Liver (tissue), 9 donors: ENCODE measurements around the gene TIMM8B. TPM values are rescaled to one million over a fixed set of nuclear protein-coding genes. Genes with fewer than 3 reads are reported as not detected.

Experiments
- DNase-seq: peaks from one replicate; pipeline ENCODE4 v3.0.0-alpha.2; 2017; ENCODE audit warnings: low spot score
- H3K27ac ChIP-seq, 2 donors: one replicate each; pipeline ENCODE4 v1.7.0; 2013; ENCODE audit warnings: inconsistent platforms in 2 of 2, low read length in 2 of 2, control low read depth in 1 of 2, low read depth in 1 of 2, mild to moderate bottlenecking in 1 of 2
- H3K27me3 ChIP-seq, 4 donors: one replicate each; pipeline versions ENCODE4 v1.6.1 to v1.7.0; 2013; ENCODE audit warnings: low read length in 3 of 4, inconsistent platforms in 1 of 4, mild to moderate bottlenecking in 1 of 4, moderate library complexity in 1 of 4; ENCODE audit not compliant: control insufficient read depth in 4 of 4, insufficient read depth in 4 of 4
- H3K36me3 ChIP-seq, 4 donors: one replicate each; pipeline versions ENCODE4 v1.6.1 to v1.7.0; 2013; ENCODE audit warnings: low read length in 3 of 4, mild to moderate bottlenecking in 3 of 4, low read depth in 1 of 4, moderate library complexity in 1 of 4; ENCODE audit not compliant: control insufficient read depth in 4 of 4, insufficient read depth in 3 of 4
- H3K4me1 ChIP-seq, 4 donors: one replicate each; pipeline versions ENCODE4 v1.6.1 to v1.7.0; 2013; ENCODE audit warnings: low read length in 3 of 4, mild to moderate bottlenecking in 3 of 4, moderate library complexity in 1 of 4; ENCODE audit not compliant: control insufficient read depth in 4 of 4, insufficient read depth in 4 of 4
- H3K4me3 ChIP-seq, 3 donors: one replicate each; pipeline versions ENCODE4 v1.6.1 to v1.7.0; 2013; ENCODE audit warnings: low read length in 3 of 3, control low read depth in 1 of 3, low read depth in 1 of 3, mild to moderate bottlenecking in 1 of 3
- H3K9ac ChIP-seq, 2 donors: one replicate each; pipeline ENCODE4 v1.7.0; 2013; ENCODE audit warnings: low read length in 2 of 2, mild to moderate bottlenecking in 2 of 2, moderate library complexity in 2 of 2, control low read depth in 1 of 2, low read depth in 1 of 2
- H3K9me3 ChIP-seq, 4 donors: one replicate each; pipeline versions ENCODE4 v1.6.1 to v1.7.0; 2013; ENCODE audit warnings: low read length in 3 of 4; ENCODE audit not compliant: control insufficient read depth in 4 of 4
- CTCF ChIP-seq: fragments of 150-350 bp; IDR thresholded peaks from 2 replicates; pipeline ENCODE4 v1.5.1; 2017; ENCODE audit warnings: improper control_type of control experiment, low read depth, low read length; ENCODE audit not compliant: missing input control
- EGR1 ChIP-seq, 2 donors: IDR thresholded peaks; 2 replicates each; pipeline ENCODE4 v1.6.1; 2016 to 2018; ENCODE audit warnings: antibody characterized with exemption in 2 of 2, low read depth in 2 of 2
- FOXA1 ChIP-seq: IDR thresholded peaks from 2 replicates; pipeline ENCODE4 v1.6.1; 2016; ENCODE audit warnings: antibody characterized with exemption
- FOXA2 ChIP-seq: IDR thresholded peaks from 2 replicates; pipeline ENCODE4 v1.6.1; 2016; ENCODE audit warnings: antibody characterized with exemption
- GABPA ChIP-seq, 2 donors: IDR thresholded peaks in 1 of 2; conservative IDR thresholded peaks in 1 of 2; 2 replicates each; pipeline ENCODE4 v1.6.1; 2016; ENCODE audit warnings: antibody characterized with exemption in 2 of 2, mild to moderate bottlenecking in 1 of 2, moderate library complexity in 1 of 2
- HNF4A ChIP-seq, 2 donors: conservative IDR thresholded peaks; 2 replicates each; pipeline ENCODE4 v1.6.1; 2016; ENCODE audit warnings: antibody characterized with exemption in 2 of 2, mild to moderate bottlenecking in 2 of 2
- HNF4G ChIP-seq: IDR thresholded peaks from 2 replicates; pipeline ENCODE4 v1.6.1; 2016; ENCODE audit warnings: antibody characterized with exemption
- JUND ChIP-seq, 2 donors: IDR thresholded peaks; 2 replicates each; pipeline ENCODE4 v1.6.1; 2016; ENCODE audit warnings: antibody characterized with exemption in 2 of 2
- NR2F2 ChIP-seq: IDR thresholded peaks from 2 replicates; pipeline ENCODE4 v1.6.1; 2016; ENCODE audit warnings: antibody characterized with exemption
- RAD21 ChIP-seq, 2 donors: IDR thresholded peaks; 2 replicates each; pipeline ENCODE4 v1.6.1; 2016; ENCODE audit warnings: antibody characterized with exemption in 2 of 2, mild to moderate bottlenecking in 2 of 2
- REST ChIP-seq: IDR thresholded peaks from 2 replicates; pipeline ENCODE4 v1.6.1; 2016; ENCODE audit warnings: antibody characterized with exemption, mild to moderate bottlenecking
- RXRA ChIP-seq, 2 donors: IDR thresholded peaks; 2 replicates each; pipeline ENCODE4 v1.6.1; 2017 to 2018; ENCODE audit warnings: antibody characterized with exemption in 2 of 2, mild to moderate bottlenecking in 1 of 2
- SP1 ChIP-seq: IDR thresholded peaks from 2 replicates; pipeline ENCODE4 v1.6.1; 2018; ENCODE audit warnings: antibody characterized with exemption, mild to moderate bottlenecking
- TAF1 ChIP-seq: conservative IDR thresholded peaks from 2 replicates; pipeline ENCODE4 v1.6.1; 2016; ENCODE audit warnings: antibody characterized with exemption, mild to moderate bottlenecking
- YY1 ChIP-seq: IDR thresholded peaks from 2 replicates; pipeline ENCODE4 v1.6.1; 2016; ENCODE audit warnings: antibody characterized with exemption, mild to moderate bottlenecking
- WGBS: extraction: QIAGEN DNeasy Blood & Tissue Kit; methylation state at CpG from one replicate; pipeline ENCODE4 v1.1.7; 2013; 5-methylcytosine and 5-hydroxymethylcytosine counted together
- polyA plus RNA-seq, 2 donors: library from polyadenylated mRNA; stranded (reverse) in 1 of 2; unstranded in 1 of 2; fragments of 200-250 nt in 1 of 2; fragments of >200 nt in 1 of 2; fragmentation: Nextera tagmentation in 1 of 2; extraction: Ambion mirVana in 1 of 2; gene quantifications; one replicate each; pipeline versions ENCODE4 v1.2.1 to v1.2.3, GENCODE V29; 2013 to 2015
- total RNA-seq, 2 donors: library from RNA; depleted of rRNA; stranded (reverse); fragments of >200 nt; gene quantifications; one replicate each; pipeline ENCODE4 v1.2.3, GENCODE V29; 2014
- TF ChIP-seq, protein P1 (sequence below): IDR thresholded peaks from 2 replicates; pipeline ENCODE4 v1.6.1; 2016; ENCODE audit warnings: antibody characterized with exemption
- TF ChIP-seq, protein P2 (sequence below): IDR thresholded peaks from 2 replicates; pipeline ENCODE4 v1.6.1; 2016; ENCODE audit warnings: antibody characterized with exemption
- TF ChIP-seq, protein P3 (sequence below): IDR thresholded peaks from 2 replicates; pipeline ENCODE4 v1.6.1; 2016; ENCODE audit warnings: antibody characterized with exemption
- donor health status: healthy.
- donor health status: healthy.
- donor health status: healthy.
- donor health status: healthy.
- donor health status: healthy.

The TIMM8B gene
- total and polyA plus RNA-seq, 4 donors, result 23.4 to 108 (median 78.7) TPM

- TF ChIP-seq HNF4G (no peak), GABPA (IDR thresholded peaks at IDR 0.05 in 1 of 2, conservative IDR thresholded peaks at IDR 0.05 in 1 of 2) (no peak), NR2F2 (no peak), YY1 (no peak), RAD21 (IDR thresholded peaks at IDR 0.05) (no peak), RXRA (IDR thresholded peaks at IDR 0.05) (no peak), TAF1 (no peak), FOXA2 (no peak), FOXA1 (no peak), HNF4A (conservative IDR thresholded peaks at IDR 0.05) (no peak), REST (no peak), SP1 (no peak), EGR1 (IDR thresholded peaks at IDR 0.05; ENCODE audit: low read depth in 2 of 2) (no peak), JUND (IDR thresholded peaks at IDR 0.05) (no peak), CTCF (no peak)
- TF ChIP-seq, protein P1, sequence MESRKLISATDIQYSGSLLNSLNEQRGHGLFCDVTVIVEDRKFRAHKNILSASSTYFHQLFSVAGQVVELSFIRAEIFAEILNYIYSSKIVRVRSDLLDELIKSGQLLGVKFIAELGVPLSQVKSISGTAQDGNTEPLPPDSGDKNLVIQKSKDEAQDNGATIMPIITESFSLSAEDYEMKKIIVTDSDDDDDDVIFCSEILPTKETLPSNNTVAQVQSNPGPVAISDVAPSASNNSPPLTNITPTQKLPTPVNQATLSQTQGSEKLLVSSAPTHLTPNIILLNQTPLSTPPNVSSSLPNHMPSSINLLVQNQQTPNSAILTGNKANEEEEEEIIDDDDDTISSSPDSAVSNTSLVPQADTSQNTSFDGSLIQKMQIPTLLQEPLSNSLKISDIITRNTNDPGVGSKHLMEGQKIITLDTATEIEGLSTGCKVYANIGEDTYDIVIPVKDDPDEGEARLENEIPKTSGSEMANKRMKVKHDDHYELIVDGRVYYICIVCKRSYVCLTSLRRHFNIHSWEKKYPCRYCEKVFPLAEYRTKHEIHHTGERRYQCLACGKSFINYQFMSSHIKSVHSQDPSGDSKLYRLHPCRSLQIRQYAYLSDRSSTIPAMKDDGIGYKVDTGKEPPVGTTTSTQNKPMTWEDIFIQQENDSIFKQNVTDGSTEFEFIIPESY, result no peak
- TF ChIP-seq, protein P2, sequence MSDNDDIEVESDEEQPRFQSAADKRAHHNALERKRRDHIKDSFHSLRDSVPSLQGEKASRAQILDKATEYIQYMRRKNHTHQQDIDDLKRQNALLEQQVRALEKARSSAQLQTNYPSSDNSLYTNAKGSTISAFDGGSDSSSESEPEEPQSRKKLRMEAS, result no peak
- TF ChIP-seq, protein P3, sequence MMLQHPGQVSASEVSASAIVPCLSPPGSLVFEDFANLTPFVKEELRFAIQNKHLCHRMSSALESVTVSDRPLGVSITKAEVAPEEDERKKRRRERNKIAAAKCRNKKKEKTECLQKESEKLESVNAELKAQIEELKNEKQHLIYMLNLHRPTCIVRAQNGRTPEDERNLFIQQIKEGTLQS, result no peak
- no peak overlapping the region for H3K4me3 ChIP-seq
- DNase-seq, result no peak
- peaks cover 4 to 22% (median 17%) of the 10 kb centered on the region in 4 donors for H3K36me3 ChIP-seq
- H3K27ac ChIP-seq, result no peak overlapping the region
- 90% methylated on average over 1 of the region's 1 CpG for WGBS
- no peaks in the 10 kb centered on the region for H3K27me3 ChIP-seq
- no peaks in the 10 kb centered on the region for H3K9me3 ChIP-seq
- no peaks in the 10 kb centered on the region for H3K4me1 ChIP-seq
- H3K9ac ChIP-seq, result no peak overlapping the region
These were observed 23.6 kb downstream of the TIMM8B start for GRCh38 chr11:112062923-112063322.
